HEK293T (cell line): ENCODE data around the gene PLA2G3.
A peak's percentile ranks its signal among the peaks of the same experiment; 100 is the strongest.

Source experiments
- CTCF ChIA-PET: fragments of 350-600 bp; formaldehyde crosslinking; extraction: SDS; loops from one replicate; lab custom pipeline; 2021; ENCODE audit warnings: antibody characterized with exemption, inconsistent platforms; lab: Yijun Ruan, JAX
- POLR2A ChIA-PET: fragments of 350-600 bp; formaldehyde crosslinking; extraction: SDS; loops from one replicate; lab custom pipeline; 2020; ENCODE audit warnings: antibody characterized with exemption, inconsistent platforms; lab: Yijun Ruan, JAX
- DNase-seq: peaks from one replicate; pipeline ENCODE4 v3.0.0; 2012; ENCODE audit warnings: mixed read lengths; ENCODE audit errors: extremely low spot score
- ARNT ChIP-seq: fragments of 450-650 bp; IDR thresholded peaks from 2 replicates; pipeline ENCODE4 v1.6.1; 2017; ENCODE audit warnings: mild to moderate bottlenecking
- BHLHE40 ChIP-seq: fragments of 450-650 bp; IDR thresholded peaks from 2 replicates; pipeline ENCODE4 v1.6.1; 2016; ENCODE audit warnings: mild to moderate bottlenecking, moderate library complexity, borderline replicate concordance
- CTBP1 ChIP-seq: fragments of 450-650 bp; IDR thresholded peaks from 2 replicates; pipeline ENCODE4 v1.6.1; 2016; ENCODE audit warnings: borderline replicate concordance
- ELF4 ChIP-seq: fragments of 450-650 bp; IDR thresholded peaks from 2 replicates; pipeline ENCODE4 v1.6.1; 2017; ENCODE audit warnings: antibody characterized with exemption
- FOXA1 ChIP-seq: fragments of 450-650 bp; IDR thresholded peaks from 2 replicates; pipeline ENCODE4 v1.6.1; 2016; ENCODE audit warnings: mild to moderate bottlenecking
- FOXK2 ChIP-seq: fragments of 450-650 bp; IDR thresholded peaks from 2 replicates; pipeline ENCODE4 v1.6.1; 2016; ENCODE audit warnings: mild to moderate bottlenecking
- FOXM1 ChIP-seq: fragments of 450-650 bp; IDR thresholded peaks from 2 replicates; pipeline ENCODE4 v1.6.1; 2017; ENCODE audit warnings: mild to moderate bottlenecking, borderline replicate concordance
- HDGF ChIP-seq: fragments of 450-650 bp; IDR thresholded peaks from 2 replicates; pipeline ENCODE4 v1.6.1; 2017; ENCODE audit warnings: antibody characterized with exemption, borderline replicate concordance
- L3MBTL2 ChIP-seq: fragments of 450-650 bp; conservative IDR thresholded peaks from 2 replicates; pipeline ENCODE4 v1.6.1; 2016; ENCODE audit warnings: mild to moderate bottlenecking
- LEF1 ChIP-seq: fragments of 450-650 bp; IDR thresholded peaks from 2 replicates; pipeline ENCODE4 v1.6.1; 2017; ENCODE audit warnings: mild to moderate bottlenecking, borderline replicate concordance
- NFRKB ChIP-seq: fragments of 450-650 bp; IDR thresholded peaks from 2 replicates; pipeline ENCODE4 v1.6.1; 2016; ENCODE audit warnings: mild to moderate bottlenecking, moderate library complexity
- PKNOX1 ChIP-seq: fragments of 450-650 bp; IDR thresholded peaks from 2 replicates; pipeline ENCODE4 v1.6.1; 2016
- SP1 ChIP-seq: fragments of 450-650 bp; IDR thresholded peaks from 2 replicates; pipeline ENCODE4 v1.6.1; 2017
- SUZ12 ChIP-seq: fragments of 450-650 bp; IDR thresholded peaks from 2 replicates; pipeline ENCODE4 v1.6.1; 2016; ENCODE audit warnings: mild to moderate bottlenecking
- TARDBP ChIP-seq: fragments of 450-650 bp; IDR thresholded peaks from 2 replicates; pipeline ENCODE4 v1.6.1; 2016
- ZNF384 ChIP-seq: fragments of 450-650 bp; IDR thresholded peaks from 2 replicates; pipeline ENCODE4 v1.6.1; 2016

The PLA2G3 gene

GRCh38 chr22:31150615-31151014 lies 10.3 kb upstream of the PLA2G3 start:
- DNase-seq, result no peak
- ChIA-PET CTCF (interaction anchor here (0.7 to 1.1 kb wide), 2 partner anchors 43 to 81 kb away, joined by 3 to 4 read pairs; partner anchors contain the start of gene SELENOM), POLR2A (no interaction called here)
- no peak for TF ChIP-seq FOXK2

DNA sequence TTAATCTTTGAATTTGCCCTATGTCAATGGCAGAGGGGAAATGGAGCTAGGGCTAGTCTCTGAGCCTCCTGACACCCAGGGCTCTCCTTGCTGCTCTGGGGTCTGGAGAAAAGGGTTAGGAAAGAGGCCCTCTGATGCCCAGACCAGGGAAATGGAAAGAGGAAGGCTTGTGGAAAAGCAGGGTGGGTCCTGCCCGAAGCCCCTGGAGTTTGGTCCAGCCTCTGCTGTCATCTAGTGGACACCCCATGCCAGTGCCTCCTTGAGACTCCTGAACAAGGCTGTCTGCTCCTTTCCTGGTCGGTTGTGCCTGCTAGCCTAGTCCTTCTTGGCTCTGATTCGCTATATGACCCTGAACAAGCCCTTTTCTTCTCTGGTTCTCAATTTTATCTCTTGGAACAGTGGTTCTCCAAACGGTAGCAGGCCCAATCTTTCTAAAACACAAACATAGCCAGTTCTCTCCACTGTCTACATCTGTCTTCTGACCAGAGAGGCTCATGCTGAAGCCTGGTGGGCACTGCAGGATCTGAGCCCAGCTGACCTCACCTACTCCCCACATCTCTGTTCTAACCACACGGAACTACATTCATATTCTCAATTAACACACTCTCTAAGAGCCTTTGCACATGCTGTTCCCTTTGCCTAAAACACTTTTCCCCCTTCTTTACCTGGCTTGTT lies 8.8 kb upstream of the PLA2G3 start:
- CTCF ChIA-PET, result interaction anchor here (0.6 to 1.4 kb wide), 4 partner anchors 39 to 386 kb away, joined by 3 to 5 read pairs (median 3); partner anchors contain the start of gene SELENOM
- TF ChIP-seq L3MBTL2, result no peak
- TF ChIP-seq FOXK2, result no peak
- TF ChIP-seq ARNT, result no peak
- TF ChIP-seq TARDBP, result no peak
- TF ChIP-seq SUZ12, result no peak
- TF ChIP-seq FOXA1, result no peak
- TF ChIP-seq ELF4, result no peak
- no peak for TF ChIP-seq SP1
- POLR2A ChIA-PET, result interaction anchor here (0.5 kb wide), 1 partner anchor 68 kb away, joined by 3 read pairs; the partner anchor contains the start of gene SMTN
- DNase-seq, result peak; percentile 94

- CTCF ChIA-PET, result interaction anchor here (0.5 to 0.8 kb wide), 3 partner anchors 38 to 385 kb away, joined by 3 to 4 read pairs (median 3); no protein-coding TSS in a partner anchor
- POLR2A ChIA-PET, result interaction anchor here (2.3 kb wide), 1 partner anchor 11 kb away, joined by 7 read pairs; the partner anchor contains the start of gene RNF185
- no peak for DNase-seq
- TF ChIP-seq PKNOX1, result no peak
- no peak for TF ChIP-seq ZNF384
- no peak for TF ChIP-seq LEF1
- no peak for TF ChIP-seq FOXA1
- no peak for TF ChIP-seq TARDBP
- no peak for TF ChIP-seq ELF4
- no peak for TF ChIP-seq L3MBTL2
- no peak for TF ChIP-seq HDGF
- TF ChIP-seq SUZ12, result no peak
- TF ChIP-seq SP1, result no peak
- TF ChIP-seq FOXK2, result no peak
- no peak for TF ChIP-seq CTBP1
- TF ChIP-seq FOXM1, result no peak
These were observed 8.2 kb upstream of the PLA2G3 start for GRCh38 chr22:31148488-31148887.

GRCh38 chr22:31144223-31144622 lies 3.9 kb upstream of the PLA2G3 start:
- CTCF ChIA-PET, result interaction anchor here (1.6 kb wide), 1 partner anchor 37 kb away, joined by 6 read pairs; the partner anchor contains the start of gene SELENOM
- TF ChIP-seq SP1 (no peak), BHLHE40 (no peak), FOXA1 (no peak), SUZ12 (no peak), ZNF384 (no peak), TARDBP (no peak), PKNOX1 (no peak), ELF4 (no peak), LEF1 (no peak), L3MBTL2 (no peak), ARNT (no peak), HDGF (no peak)
- DNase-seq, result no peak
- POLR2A ChIA-PET, result no interaction called here

- TF ChIP-seq FOXA1, result no peak
- no peak for TF ChIP-seq NFRKB
- no peak for TF ChIP-seq ZNF384
- TF ChIP-seq TARDBP, result no peak
- no peak for TF ChIP-seq FOXM1
- no peak for TF ChIP-seq SP1
- no peak for TF ChIP-seq L3MBTL2
- TF ChIP-seq CTBP1, result no peak
- TF ChIP-seq HDGF, result no peak
- no peak for TF ChIP-seq SUZ12
- POLR2A ChIA-PET, result no interaction called here
- CTCF ChIA-PET, result interaction anchor here (0.5 to 1.6 kb wide), 2 partner anchors 36 to 166 kb away, joined by 3 to 6 read pairs; partner anchors contain the start of gene SELENOM
- no peak for DNase-seq
These were observed 3.2 kb upstream of the PLA2G3 start for GRCh38 chr22:31143537-31143936.

DNA sequence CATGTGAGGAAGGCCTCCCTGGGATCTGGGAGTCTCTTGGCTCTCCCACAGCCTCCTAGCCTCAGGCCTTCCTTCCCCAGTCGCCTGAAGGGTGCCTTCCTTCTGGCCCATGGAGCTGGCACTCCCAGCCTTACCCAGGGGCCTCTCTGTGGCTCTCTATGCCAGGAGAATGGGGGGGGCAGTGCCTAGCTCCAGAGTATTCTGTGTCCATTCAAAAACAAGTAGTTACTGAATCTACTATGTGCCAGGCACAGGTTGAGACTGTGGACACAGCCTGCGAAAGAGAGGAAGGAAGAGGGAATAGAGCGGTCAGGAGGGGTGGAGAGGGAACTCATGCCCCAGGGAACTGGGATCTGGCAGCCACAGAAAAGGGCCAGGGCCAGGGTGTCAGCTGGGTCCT lies 2.7 kb upstream of the PLA2G3 start:
- CTCF ChIA-PET, result interaction anchor here (0.7 kb wide), 1 partner anchor 118 kb away, joined by 3 read pairs; no protein-coding TSS in a partner anchor
- POLR2A ChIA-PET, result no interaction called here
- TF ChIP-seq SUZ12 (no peak), NFRKB (no peak), ARNT (no peak), TARDBP (no peak), FOXK2 (no peak), SP1 (no peak), PKNOX1 (no peak), ELF4 (no peak)
- no peak for DNase-seq

- TF ChIP-seq SUZ12 (no peak), LEF1 (no peak), FOXA1 (no peak), PKNOX1 (no peak), CTBP1 (no peak)
- CTCF ChIA-PET, result interaction anchor here (0.6 to 1.0 kb wide), 3 partner anchors 35 to 508 kb away, joined by 3 to 4 read pairs (median 4); partner anchors contain the start of gene SELENOM
- POLR2A ChIA-PET, result interaction anchor here (1.0 kb wide), 1 partner anchor 173 kb away, joined by 3 read pairs; the partner anchor contains the start of genes MORC2 and TUG1
- no peak for DNase-seq
These were observed 2.0 kb upstream of the PLA2G3 start for GRCh38 chr22:31142285-31142684.
